Activated T-cell treated with anti-CD3 and anti-CD28 coated beads for 48 hours (primary cell): ENCODE results near the gene LOXL4.
"Not testable (repeated sequence)": the region's sequence is repeated elsewhere in the genome, so short reads cannot be mapped to it uniquely, and the experiment has no call there.

Source experiments
- DNase-seq: peaks from one replicate; pipeline ENCODE4 v3.0.0-alpha.2; 2020; ENCODE audit warnings: low read depth

LOXL4 gene

GRCh38 chr10:98242823-98243222 is 25.2 kb downstream of the LOXL4 start:
- no peak for DNase-seq

GRCh38 chr10:98240524-98240923 is 27.5 kb downstream of the LOXL4 start:
- no peak for DNase-seq

GRCh38 chr10:98238391-98238790 is 29.6 kb downstream of the LOXL4 start:
- DNase-seq: no peak

- no peak for DNase-seq
Observed at GRCh38 chr10:98236862-98237261, 31.1 kb downstream of the LOXL4 start.

- no peak for DNase-seq
Observed at GRCh38 chr10:98235846-98236245, 32.1 kb downstream of the LOXL4 start.

- DNase-seq: no peak
Observed at GRCh38 chr10:98231417-98231816, 36.6 kb downstream of the LOXL4 start.

- not testable (repeated sequence) for DNase-seq
Observed at GRCh38 chr10:98228266-98228665, 39.7 kb downstream of the LOXL4 start.

GRCh38 chr10:98227713-98228112 is 40.3 kb downstream of the LOXL4 start:
- not testable (repeated sequence) for DNase-seq

- DNase-seq: no peak
Observed at GRCh38 chr10:98226508-98227144, 41.4 kb downstream of the LOXL4 start.

GRCh38 chr10:98224996-98225395 is 43.0 kb downstream of the LOXL4 start:
- DNase-seq: no peak

- no peak for DNase-seq
Observed at GRCh38 chr10:98224509-98224908, 43.5 kb downstream of the LOXL4 start.

GRCh38 chr10:98223874-98224273 is 44.1 kb downstream of the LOXL4 start:
- no peak for DNase-seq

- DNase-seq: no peak
Observed at GRCh38 chr10:98217801-98218200, 50.2 kb downstream of the LOXL4 start.

GRCh38 chr10:98215373-98215772 is 52.6 kb downstream of the LOXL4 start:
- no peak for DNase-seq

- DNase-seq: no peak
Observed at GRCh38 chr10:98213740-98214139, 54.3 kb downstream of the LOXL4 start.

GRCh38 chr10:98212196-98212595 is 55.8 kb downstream of the LOXL4 start:
- DNase-seq: no peak

- no peak for DNase-seq
Observed at GRCh38 chr10:98209441-98209840, 58.6 kb downstream of the LOXL4 start.

GRCh38 chr10:98208925-98209324 is 59.1 kb downstream of the LOXL4 start:
- no peak for DNase-seq

- no peak for DNase-seq
Observed at GRCh38 chr10:98205351-98205750, 62.6 kb downstream of the LOXL4 start.

- no peak for DNase-seq
Observed at GRCh38 chr10:98202378-98202777, 65.6 kb downstream of the LOXL4 start.

- no peak for DNase-seq
Observed at GRCh38 chr10:98201760-98202159, 66.2 kb downstream of the LOXL4 start.
